Brain microvascular endothelial cell (primary cell): ENCODE data around the gene RXRA.

ENCODE experiments used
- DNase-seq: peaks from one replicate; pipeline ENCODE4 v3.0.0-alpha.2; 2020
- H3K27ac ChIP-seq: fragments of 250-450 bp; sonication (Bioruptor Pico); 2 replicates; pipeline ENCODE4 v1.5.1; 2020; ENCODE audit warnings: mild to moderate bottlenecking, moderate library complexity
- H3K27me3 ChIP-seq: fragments of 250-450 bp; sonication (Bioruptor Pico); replicated peaks from 2 replicates; pipeline ENCODE4 v1.5.1; 2020; ENCODE audit warnings: mild to moderate bottlenecking
- H3K36me3 ChIP-seq: fragments of 250-450 bp; sonication (Bioruptor Pico); replicated peaks from 2 replicates; pipeline ENCODE4 v1.5.1; 2020; ENCODE audit warnings: mild to moderate bottlenecking
- H3K4me3 ChIP-seq: 2 replicates; pipeline ENCODE4 v1.5.1; 2011; ENCODE audit warnings: low read depth, mild to moderate bottlenecking, control low read depth, low read length, moderate library complexity
- CTCF ChIP-seq: IDR thresholded peaks from 2 replicates; pipeline ENCODE4 v1.5.1; 2011; ENCODE audit warnings: low read depth, mild to moderate bottlenecking, moderate library complexity, low read length, control low read depth, inconsistent platforms; ENCODE audit errors: missing control alignments
- in situ Hi-C: cut with HindIII; loops from 2 replicates; pipeline ENCODE4 v1.10.0; 2017; ENCODE audit warnings: low sequenced_read_pairs, low pct_ligation_motif_present

RXRA gene

GRCh38 chr9:134438195-134438788 lies 112.0 kb downstream of the RXRA start:
- Histone ChIP-seq H3K4me3 (no peak overlapping the region), H3K36me3 (peaks cover 4% of the 10 kb centered on the region), H3K27ac (no peak overlapping the region), H3K27me3 (no peaks in the 10 kb centered on the region)
- no peak for DNase-seq
- TF ChIP-seq CTCF: no peak
- in situ Hi-C loops: no loop called here

GRCh38 chr9:134439368-134439784 lies 113.1 kb downstream of the RXRA start:
- H3K27ac ChIP-seq: no peak overlapping the region
- H3K4me3 ChIP-seq: no peak overlapping the region
- H3K36me3 ChIP-seq: peaks cover 1% of the 10 kb centered on the region
- in situ Hi-C loops: no loop called here
- no peak for DNase-seq
- no peak for TF ChIP-seq CTCF
- H3K27me3 ChIP-seq: no peaks in the 10 kb centered on the region

GRCh38 chr9:134440636-134441226 lies 114.5 kb downstream of the RXRA start:
- H3K36me3 ChIP-seq: no peaks in the 10 kb centered on the region
- no peak overlapping the region for H3K4me3 ChIP-seq
- no peak for DNase-seq
- in situ Hi-C loops: loop anchor here (10.0 kb wide), 1 partner anchor 266 kb away; no protein-coding TSS in a partner anchor
- H3K27me3 ChIP-seq: no peaks in the 10 kb centered on the region
- no peak for TF ChIP-seq CTCF
- no peak overlapping the region for H3K27ac ChIP-seq

- Histone ChIP-seq H3K4me3 (no peak overlapping the region), H3K36me3 (no peaks in the 10 kb centered on the region), H3K27me3 (no peaks in the 10 kb centered on the region), H3K27ac (no peak overlapping the region)
- TF ChIP-seq CTCF: no peak
- no peak for DNase-seq
- in situ Hi-C loops: loop anchor here (10.0 kb wide), 1 partner anchor 267 kb away; no protein-coding TSS in a partner anchor
Observed at GRCh38 chr9:134441227-134442084, 115.2 kb downstream of the RXRA start.

GRCh38 chr9:134442085-134442474 lies 115.8 kb downstream of the RXRA start:
- no peak for DNase-seq
- in situ Hi-C loops: loop anchor here (10.0 kb wide), 1 partner anchor 267 kb away; no protein-coding TSS in a partner anchor

More at GRCh38 chr9:134442085-134442474, 115.8 kb downstream of the RXRA start:
- Histone ChIP-seq H3K27ac (no peak overlapping the region), H3K36me3 (no peaks in the 10 kb centered on the region), H3K4me3 (no peak overlapping the region), H3K27me3 (no peaks in the 10 kb centered on the region)
- TF ChIP-seq CTCF: no peak
